Prostate gland (tissue), 2 donors: Measurements from ENCODE around the gene VRK3.

Experiments
- POLR2A ChIP-seq: fragments of 450-650 bp; IDR thresholded peaks from one replicate; pipeline ENCODE4 v1.6.1; 2016; ENCODE audit warnings: antibody characterized with exemption, mild to moderate bottlenecking
- TF ChIP-seq, protein P1 (sequence below), 4 experiments: fragments of 200-600 bp in 2 of 4; fragments of 450-650 bp in 2 of 4; sonication (generic) in 2 of 4; IDR thresholded peaks; 1 replicate in 3 of 4; 2 replicates in 1 of 4; pipeline ENCODE4 v1.5.1; 2016 to 2019; ENCODE audit warnings: antibody characterized with exemption in 4 of 4, mild to moderate bottlenecking in 2 of 4, moderate library complexity in 2 of 4

DNA sequence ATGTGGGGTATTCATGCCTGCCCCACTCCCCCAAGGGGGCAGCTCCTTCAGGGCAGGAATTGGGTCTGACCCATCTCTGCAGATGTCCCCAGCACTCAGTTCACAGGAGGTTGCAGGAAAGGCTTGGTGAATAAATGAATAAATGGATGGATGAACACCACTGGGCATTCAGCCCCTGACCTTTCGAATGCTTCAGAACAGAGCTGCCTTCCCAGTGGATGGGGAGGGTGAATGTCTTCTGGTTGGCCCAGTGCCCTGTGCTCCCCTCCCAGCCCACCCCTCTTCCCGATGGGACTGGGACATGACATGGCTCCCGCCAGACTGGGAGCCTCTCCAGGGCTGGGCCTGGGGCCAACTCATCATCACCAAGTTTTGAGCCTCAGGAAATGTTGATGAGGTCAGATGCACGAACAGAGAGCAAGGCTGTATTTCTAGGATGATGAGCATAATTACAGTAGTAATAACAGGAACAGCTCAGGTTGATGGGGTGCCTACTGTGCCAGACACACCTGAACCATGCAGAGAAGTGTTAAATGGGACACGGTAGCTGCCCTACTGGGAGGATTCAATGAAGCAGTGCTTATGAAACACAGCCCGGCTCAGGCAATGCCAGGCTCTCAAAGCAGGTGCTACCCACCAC is 25.7 kb downstream of the VRK3 start:
- TF ChIP-seq, protein P1, sequence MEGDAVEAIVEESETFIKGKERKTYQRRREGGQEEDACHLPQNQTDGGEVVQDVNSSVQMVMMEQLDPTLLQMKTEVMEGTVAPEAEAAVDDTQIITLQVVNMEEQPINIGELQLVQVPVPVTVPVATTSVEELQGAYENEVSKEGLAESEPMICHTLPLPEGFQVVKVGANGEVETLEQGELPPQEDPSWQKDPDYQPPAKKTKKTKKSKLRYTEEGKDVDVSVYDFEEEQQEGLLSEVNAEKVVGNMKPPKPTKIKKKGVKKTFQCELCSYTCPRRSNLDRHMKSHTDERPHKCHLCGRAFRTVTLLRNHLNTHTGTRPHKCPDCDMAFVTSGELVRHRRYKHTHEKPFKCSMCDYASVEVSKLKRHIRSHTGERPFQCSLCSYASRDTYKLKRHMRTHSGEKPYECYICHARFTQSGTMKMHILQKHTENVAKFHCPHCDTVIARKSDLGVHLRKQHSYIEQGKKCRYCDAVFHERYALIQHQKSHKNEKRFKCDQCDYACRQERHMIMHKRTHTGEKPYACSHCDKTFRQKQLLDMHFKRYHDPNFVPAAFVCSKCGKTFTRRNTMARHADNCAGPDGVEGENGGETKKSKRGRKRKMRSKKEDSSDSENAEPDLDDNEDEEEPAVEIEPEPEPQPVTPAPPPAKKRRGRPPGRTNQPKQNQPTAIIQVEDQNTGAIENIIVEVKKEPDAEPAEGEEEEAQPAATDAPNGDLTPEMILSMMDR (IDR thresholded peaks at IDR 0.05), result no peak
- TF ChIP-seq POLR2A, result no peak
